SU-DHL-6 (cell line): ENCODE data around the gene TJP2.

ENCODE experiments used
- H2AFZ ChIP-seq: fragments of 200-600 bp; sonication (generic); 2 replicates; pipeline ENCODE4 v1.6.1; 2014; ENCODE audit warnings: low read depth, mild to moderate bottlenecking, moderate library complexity, mixed read lengths, antibody characterized with exemption, low read length; ENCODE audit not compliant: severe bottlenecking
- H3F3A ChIP-seq: fragments of 200-600 bp; shearing (Covaris generic); 2 replicates; pipeline ENCODE4 v1.6.0; 2016; ENCODE audit warnings: antibody characterized with exemption, mild to moderate bottlenecking; ENCODE audit not compliant: insufficient read depth
- H3K27ac ChIP-seq: fragments of 200-600 bp; sonication (generic); 2 replicates; pipeline ENCODE4 v1.5.1; 2016; ENCODE audit warnings: low read depth, mild to moderate bottlenecking, low read length, moderate library complexity, mixed read lengths
- H3K27me3 ChIP-seq: fragments of 200-600 bp; sonication (generic), shearing (Covaris generic); 2 replicates; pipeline ENCODE4 v1.6.0; 2014; ENCODE audit warnings: mild to moderate bottlenecking, low read length
- H3K36me3 ChIP-seq: fragments of 200-600 bp; sonication (generic); 2 replicates; pipeline ENCODE4 v1.6.1; 2014; ENCODE audit warnings: mild to moderate bottlenecking, low read length, mixed read lengths
- H3K4me2 ChIP-seq: fragments of 300-600, 200-600 bp; shearing (Covaris generic), sonication (generic); 2 replicates; pipeline ENCODE4 v1.6.0; 2014; ENCODE audit warnings: low read length, low read depth, mild to moderate bottlenecking; ENCODE audit not compliant: poor library complexity, severe bottlenecking
- H3K4me3 ChIP-seq: fragments of 200-600 bp; sonication (generic); 2 replicates; pipeline ENCODE4 v1.5.1; 2014; ENCODE audit warnings: antibody characterized with exemption, low read length, mild to moderate bottlenecking, mixed read lengths; ENCODE audit not compliant: insufficient read depth, poor library complexity, severe bottlenecking
- H3K79me2 ChIP-seq: fragments of 200-600 bp; sonication (generic); 2 replicates; pipeline ENCODE4 v1.6.1; 2014; ENCODE audit warnings: mild to moderate bottlenecking, low read length, moderate library complexity; ENCODE audit not compliant: insufficient read depth
- H3K9ac ChIP-seq: fragments of 200-600 bp; sonication (generic); 2 replicates; pipeline ENCODE4 v1.7.0; 2014; ENCODE audit warnings: mild to moderate bottlenecking, low read length
- H3K9me2 ChIP-seq: fragments of 200-600 bp; sonication (generic); replicated peaks from 2 replicates; pipeline ENCODE4 v1.6.1; 2014; ENCODE audit warnings: low read length; ENCODE audit not compliant: insufficient read depth
- H3K9me3 ChIP-seq: fragments of 200-600 bp; sonication (generic); 2 replicates; pipeline ENCODE4 v1.6.1; 2014; ENCODE audit warnings: low read length, mixed read lengths; ENCODE audit not compliant: insufficient read depth
- H4K20me1 ChIP-seq: fragments of 200-600 bp; sonication (generic); 2 replicates; pipeline ENCODE4 v1.6.1; 2014; ENCODE audit warnings: low read depth, mild to moderate bottlenecking, antibody characterized with exemption, low read length, moderate library complexity, mixed read lengths
- CTCF ChIP-seq: fragments of 200-600 bp; sonication (generic); IDR thresholded peaks from one replicate; pipeline ENCODE4 v1.5.1; 2017; ENCODE audit warnings: antibody characterized with exemption, mild to moderate bottlenecking, low read length, moderate library complexity; ENCODE audit not compliant: insufficient read depth, poor library complexity, severe bottlenecking
- EZH2phosphoT487 ChIP-seq: fragments of 200-600 bp; sonication (generic), shearing (Covaris generic); conservative IDR thresholded peaks from 2 replicates; pipeline ENCODE4 v1.6.1; 2018; ENCODE audit warnings: mild to moderate bottlenecking, antibody characterized with exemption, low read length, moderate library complexity, mixed read lengths

Gene TJP2

GRCh38 chr9:69184266-69184665 is 10.2 kb downstream of the TJP2 start:
- Histone ChIP-seq H2AFZ (no peak overlapping the region), H3K9me2 (no peaks in the 10 kb centered on the region), H3K9ac (no peak overlapping the region), H3K4me3 (no peak overlapping the region), H3K27me3 (no peaks in the 10 kb centered on the region), H3K36me3 (no peaks in the 10 kb centered on the region), H3F3A (no peaks in the 10 kb centered on the region), H4K20me1 (no peaks in the 10 kb centered on the region), H3K4me2 (no peak overlapping the region), H3K9me3 (no peaks in the 10 kb centered on the region), H3K79me2 (no peaks in the 10 kb centered on the region), H3K27ac (no peak overlapping the region)
- TF ChIP-seq EZH2phosphoT487 (no peak), CTCF (no peak)

- Histone ChIP-seq H3K4me2 (no peak overlapping the region), H4K20me1 (no peaks in the 10 kb centered on the region), H3K27me3 (no peaks in the 10 kb centered on the region), H3K9me2 (no peaks in the 10 kb centered on the region), H3K4me3 (no peak overlapping the region), H3K79me2 (no peaks in the 10 kb centered on the region), H3K36me3 (no peaks in the 10 kb centered on the region), H3F3A (no peaks in the 10 kb centered on the region), H3K9ac (no peak overlapping the region), H2AFZ (no peak overlapping the region), H3K9me3 (no peaks in the 10 kb centered on the region), H3K27ac (no peak overlapping the region)
- TF ChIP-seq CTCF (no peak), EZH2phosphoT487 (no peak)
Observed at GRCh38 chr9:69186841-69187611, 12.9 kb downstream of the TJP2 start.

GRCh38 chr9:69188975-69189374 is 14.9 kb downstream of the TJP2 start:
- Histone ChIP-seq H3K9ac (no peak overlapping the region), H2AFZ (no peak overlapping the region), H3K27ac (no peak overlapping the region), H3K79me2 (no peaks in the 10 kb centered on the region), H3F3A (no peaks in the 10 kb centered on the region), H4K20me1 (no peaks in the 10 kb centered on the region), H3K9me3 (no peaks in the 10 kb centered on the region), H3K4me3 (no peak overlapping the region), H3K4me2 (no peak overlapping the region), H3K9me2 (no peaks in the 10 kb centered on the region), H3K36me3 (no peaks in the 10 kb centered on the region), H3K27me3 (no peaks in the 10 kb centered on the region)
- TF ChIP-seq CTCF (no peak), EZH2phosphoT487 (no peak)
